ENCODE measurements around the gene FLOT1.

- no peak for TF ChIP-seq CTCF (IDR thresholded peaks at IDR 0.05; ENCODE audit: low read depth, low read length, poor library complexity, severe bottlenecking)
- TF ChIP-seq EZH2phosphoT487 (IDR thresholded peaks at IDR 0.05; ENCODE audit: borderline replicate concordance, low read length): no peak
These were observed 16.6 kb downstream of the FLOT1 start for GRCh38 chr6:30725713-30726505.
